H1 (cell line): Measurements from ENCODE around the gene WFDC5. TPM values are rescaled to one million over a fixed set of nuclear protein-coding genes. Genes with fewer than 3 reads are reported as not detected.
"Not testable (repeated sequence)": the region's sequence is repeated elsewhere in the genome, so short reads cannot be mapped to it uniquely, and the experiment has no call there.

Source experiments
- CTCF ChIA-PET: fragments of 300-600 bp; sonication (Branson Sonifier 250); formaldehyde crosslinking; loops from one replicate; lab custom pipeline; 2021; ENCODE audit not compliant: partially characterized antibody; lab: Charles Lee
- POLR2A ChIA-PET: fragments of 300-600 bp; sonication (Branson Sonifier 250); formaldehyde crosslinking; loops from one replicate; lab custom pipeline; 2021; ENCODE audit warnings: inconsistent platforms; ENCODE audit not compliant: partially characterized antibody; lab: Charles Lee
- DNase-seq, 2 experiments: peaks; one replicate each; pipeline versions ENCODE4 v3.0.0 to v3.0.0-alpha.2; 2010 to 2022; ENCODE audit warnings: low spot score in 2 of 2, low read depth in 1 of 2, mixed read lengths in 1 of 2
- FAIRE-seq: peaks from 2 replicates; lab custom pipeline; 2011; peaks lifted over from hg19 to GRCh38; lab: Jason Lieb, UNC
- H2AFZ ChIP-seq: 2 replicates; pipeline ENCODE4 v1.8.1; 2012; ENCODE audit warnings: low read length, inconsistent platforms
- H2AK5ac ChIP-seq: 2 replicates; pipeline ENCODE4 v1.6.1; 2013; ENCODE audit warnings: low read depth, low read length
- H2BK120ac ChIP-seq: replicated peaks from 2 replicates; pipeline ENCODE3; 2013; ENCODE audit warnings: low read depth, low read length, inconsistent platforms
- H2BK12ac ChIP-seq: 2 replicates; pipeline ENCODE4 v1.6.1; 2013; ENCODE audit warnings: low read depth, low read length
- H2BK15ac ChIP-seq: 2 replicates; pipeline ENCODE4 v1.6.1; 2013; ENCODE audit warnings: low read length
- H2BK20ac ChIP-seq: 2 replicates; pipeline ENCODE4 v1.6.1; 2013; ENCODE audit warnings: low read length
- H2BK5ac ChIP-seq: 2 replicates; pipeline ENCODE4 v1.6.1; 2013; ENCODE audit warnings: low read depth, low read length
- H3K14ac ChIP-seq: 2 replicates; pipeline ENCODE4 v1.6.1; 2013; ENCODE audit warnings: inconsistent platforms; ENCODE audit not compliant: insufficient read length
- H3K18ac ChIP-seq: 2 replicates; pipeline ENCODE4 v1.6.1; 2013; ENCODE audit warnings: low read length; ENCODE audit errors: extremely low read depth
- H3K23ac ChIP-seq: 2 replicates; pipeline ENCODE4 v1.6.1; 2013; ENCODE audit warnings: inconsistent platforms; ENCODE audit not compliant: insufficient read length
- H3K23me2 ChIP-seq: 2 replicates; pipeline ENCODE4 v1.6.1; 2013; ENCODE audit warnings: low read depth, low read length
- H3K27ac ChIP-seq: 2 replicates; pipeline ENCODE4 v1.6.1; 2011; ENCODE audit warnings: low read depth, low read length, inconsistent platforms
- H3K27me3 ChIP-seq, 4 experiments: replicated peaks in 1 of 4; 1 replicate in 1 of 4; 2 replicates in 3 of 4; pipeline versions ENCODE4 v1.6.1 to v1.8.1; 2011 to 2013; ENCODE audit warnings: low read length in 3 of 4, mild to moderate bottlenecking in 3 of 4, inconsistent platforms in 2 of 4, mixed read lengths in 2 of 4, moderate library complexity in 1 of 4; ENCODE audit not compliant: control insufficient read depth in 3 of 4, insufficient read depth in 3 of 4; ENCODE audit errors: extremely low read depth in 1 of 4
- H3K36me3 ChIP-seq, 4 experiments: 2 replicates each; pipeline versions ENCODE4 v1.6.1 to v1.8.1; 2011 to 2013; ENCODE audit warnings: mild to moderate bottlenecking in 4 of 4, low read length in 3 of 4, moderate library complexity in 2 of 4, control low read depth in 1 of 4, inconsistent platforms in 1 of 4; ENCODE audit not compliant: insufficient read depth in 4 of 4, control insufficient read depth in 2 of 4
- H3K4ac ChIP-seq: replicated peaks from 2 replicates; pipeline ENCODE3; 2013; ENCODE audit warnings: low read length, low read depth, mixed read lengths, inconsistent platforms; ENCODE audit not compliant: insufficient read length
- H3K4me1 ChIP-seq, 4 experiments: replicated peaks in 1 of 4; 1 replicate in 1 of 4; 2 replicates in 3 of 4; pipeline versions ENCODE4 v1.6.1 to v1.8.1; 2011 to 2013; ENCODE audit warnings: low read length in 3 of 4, inconsistent platforms in 2 of 4, mixed read lengths in 1 of 4; ENCODE audit not compliant: insufficient read depth in 4 of 4, control insufficient read depth in 3 of 4
- H3K4me2 ChIP-seq, 2 experiments: 2 replicates each; pipeline versions ENCODE4 v1.6.1 to v1.8.1; 2011 to 2013; ENCODE audit warnings: low read depth in 2 of 2, low read length in 2 of 2, control low read depth in 1 of 2, inconsistent platforms in 1 of 2, mild to moderate bottlenecking in 1 of 2; ENCODE audit not compliant: insufficient read depth in 1 of 2
- H3K4me3 ChIP-seq, 4 experiments: fragments of 200-600, 300-600 bp in 1 of 4; sonication (generic), shearing (Covaris generic), sonication (Bioruptor Twin) in 1 of 4; 2 replicates each; pipeline versions ENCODE4 v1.5.1 to v1.8.1; 2011 to 2016; ENCODE audit warnings: low read length in 4 of 4, low read depth in 3 of 4, control low read depth in 2 of 4, inconsistent platforms in 2 of 4, mild to moderate bottlenecking in 2 of 4, mixed read lengths in 1 of 4, moderate library complexity in 1 of 4; ENCODE audit not compliant: insufficient read depth in 2 of 4; ENCODE audit errors: extremely low read depth in 1 of 4
- H3K56ac ChIP-seq: replicated peaks from 2 replicates; pipeline ENCODE3; 2013; ENCODE audit warnings: low read depth, mild to moderate bottlenecking, mixed read lengths, low read length, inconsistent platforms; ENCODE audit not compliant: insufficient read length
- H3K79me1 ChIP-seq: 2 replicates; pipeline ENCODE4 v1.6.1; 2013; ENCODE audit warnings: low read depth, low read length, control low read depth
- H3K79me2 ChIP-seq, 2 experiments: 2 replicates each; pipeline versions ENCODE4 v1.6.1 to v1.8.1; 2012 to 2013; ENCODE audit warnings: low read length in 2 of 2, mild to moderate bottlenecking in 2 of 2, inconsistent platforms in 1 of 2; ENCODE audit not compliant: insufficient read depth in 2 of 2, control insufficient read depth in 1 of 2
- H3K9ac ChIP-seq, 4 experiments: replicated peaks in 1 of 4; 1 replicate in 1 of 4; 2 replicates in 3 of 4; pipeline versions ENCODE4 v1.6.1 to v1.8.1; 2011 to 2013; ENCODE audit warnings: low read depth in 3 of 4, low read length in 3 of 4, control low read depth in 2 of 4, mild to moderate bottlenecking in 2 of 4, moderate library complexity in 2 of 4, inconsistent platforms in 1 of 4; ENCODE audit errors: extremely low read depth in 1 of 4
- H3K9me3 ChIP-seq, 2 experiments: 2 replicates each; pipeline versions ENCODE4 v1.6.1 to v1.8.1; 2012 to 2013; ENCODE audit warnings: mild to moderate bottlenecking in 2 of 2, moderate library complexity in 2 of 2, control low read depth in 1 of 2, inconsistent platforms in 1 of 2, low read depth in 1 of 2, low read length in 1 of 2, mixed read lengths in 1 of 2; ENCODE audit not compliant: insufficient read depth in 2 of 2
- H4K20me1 ChIP-seq, 2 experiments: replicated peaks in 1 of 2; 2 replicates each; pipeline versions ENCODE3 to v1.8.1; 2011 to 2013; ENCODE audit warnings: inconsistent platforms in 2 of 2, low read length in 2 of 2, mild to moderate bottlenecking in 1 of 2; ENCODE audit not compliant: insufficient read depth in 2 of 2, control insufficient read depth in 1 of 2
- H4K5ac ChIP-seq: 2 replicates; pipeline ENCODE4 v1.6.1; 2013; ENCODE audit warnings: low read length, low read depth, mixed read lengths, inconsistent platforms; ENCODE audit not compliant: insufficient read length
- H4K8ac ChIP-seq: 2 replicates; pipeline ENCODE4 v1.8.0; 2013; ENCODE audit warnings: mild to moderate bottlenecking, moderate library complexity, low read length, inconsistent platforms; ENCODE audit not compliant: insufficient read depth; ENCODE audit errors: extremely low read depth
- H4K91ac ChIP-seq: replicated peaks from 2 replicates; pipeline ENCODE3; 2013; ENCODE audit warnings: low read length, mixed read lengths, inconsistent platforms; ENCODE audit not compliant: insufficient read length
- WGBS, 2 experiments: shearing (Covaris generic) in 1 of 2; methylation state at CpG; one replicate each; pipeline versions ENCODE4 v1.1.6 to v1.1.7; 2013 to 2015; ENCODE audit warnings: low lambda C conversion rate in 2 of 2, mixed read lengths in 2 of 2, inconsistent platforms in 1 of 2, low coverage in 1 of 2, missing lambda C conversion rate in 1 of 2; ENCODE audit not compliant: insufficient replicate concordance in 2 of 2, insufficient coverage in 1 of 2, insufficient read length in 1 of 2; ENCODE audit errors: extremely low coverage in 1 of 2, missing lambda C conversion rate in 1 of 2; 5-methylcytosine and 5-hydroxymethylcytosine counted together
- polyA plus RNA-seq, 7 experiments: library from polyadenylated mRNA; depleted of rRNA in 3 of 7; stranded (reverse) in 5 of 7; unstranded in 2 of 7; fragments of >200 nt in 5 of 7; fragments of 200-250 nt in 2 of 7; gene quantifications; 1 replicate in 5 of 7; 2 replicates in 1 of 7; 4 replicates in 1 of 7; pipeline versions ENCODE4 v1.2.1 to v1.2.3, GENCODE V29; 2011 to 2013; ENCODE audit warnings: missing spikeins in 2 of 7, mixed read lengths in 2 of 7
- total RNA-seq: library from RNA; stranded (reverse); fragmentation: NEBNext Ultra II Directional; extraction: Animal tissue kit (Norgen Biotek cat#: 25700); gene quantifications from 2 replicates; pipeline ENCODE4 v1.2.1, GENCODE V29; 2021

The WFDC5 gene
- total and polyA plus RNA-seq, 2 of the 8 experiments (the other 6 are each of a cell fraction or from before 2014, with no cell fraction given): not detected

DNA sequence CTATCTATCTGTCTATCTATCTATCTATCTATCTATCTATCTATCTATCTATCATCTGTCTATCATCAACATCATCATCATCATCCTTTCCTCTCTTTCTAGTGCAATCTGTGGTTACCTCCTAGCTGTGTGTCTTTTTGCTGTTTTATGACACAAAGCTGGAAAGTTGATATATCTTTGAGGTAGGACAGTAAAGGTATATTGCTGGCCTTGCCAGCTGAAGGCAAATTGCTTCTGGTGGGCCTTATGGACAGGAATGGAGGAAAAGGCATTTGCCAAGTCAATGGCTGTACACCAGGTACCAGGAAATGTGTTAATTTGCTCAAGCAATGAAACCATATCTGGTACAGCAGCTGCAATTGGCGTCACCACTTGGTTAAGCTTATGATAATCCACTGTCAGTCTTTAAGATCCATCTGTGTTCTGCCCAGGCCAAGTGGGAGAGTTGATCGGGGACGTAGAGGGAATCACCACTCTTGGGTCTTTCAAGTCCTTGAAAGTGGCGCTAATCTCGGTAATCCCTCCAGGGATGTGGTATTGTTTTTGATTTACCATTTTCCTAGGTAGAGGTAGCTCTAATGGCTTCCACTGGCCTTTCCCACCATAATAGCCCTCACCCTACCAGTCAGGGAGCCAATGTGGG is 24.9 kb upstream of the WFDC5 start:
- H4K91ac ChIP-seq, H2BK15ac ChIP-seq, H3K4me2 ChIP-seq, H2BK5ac ChIP-seq, DNase-seq, H3K23ac ChIP-seq, H3K4ac ChIP-seq, H2AK5ac ChIP-seq, H3K18ac ChIP-seq, POLR2A ChIA-PET, H2BK20ac ChIP-seq, H3K56ac ChIP-seq, H2BK12ac ChIP-seq, H4K5ac ChIP-seq, H3K36me3 ChIP-seq, H3K79me1 ChIP-seq, H3K4me1 ChIP-seq, H3K23me2 ChIP-seq, H3K79me2 ChIP-seq, H4K20me1 ChIP-seq, H3K14ac ChIP-seq, FAIRE-seq, H2BK120ac ChIP-seq, H3K9ac ChIP-seq, H3K4me3 ChIP-seq, H3K27ac ChIP-seq, H3K9me3 ChIP-seq, H4K8ac ChIP-seq, H2AFZ ChIP-seq, H3K27me3 ChIP-seq: not testable (repeated sequence)
- CTCF ChIA-PET: interaction anchor here (0.7 to 3.7 kb wide), 32 partner anchors 9 to 172 kb away, joined by 3 to 63 read pairs (median 10); partner anchors contain the start of genes SEMG1, SEMG2, WFDC12 and WFDC5
- 90% methylated on average over 5 of the region's 5 CpGs; no CpG with 5 or more reads in 1 of the 2 experiments for WGBS, 2 experiments
